ENCODE measurements around the gene SPTLC3.

SPTLC3 gene

DNA sequence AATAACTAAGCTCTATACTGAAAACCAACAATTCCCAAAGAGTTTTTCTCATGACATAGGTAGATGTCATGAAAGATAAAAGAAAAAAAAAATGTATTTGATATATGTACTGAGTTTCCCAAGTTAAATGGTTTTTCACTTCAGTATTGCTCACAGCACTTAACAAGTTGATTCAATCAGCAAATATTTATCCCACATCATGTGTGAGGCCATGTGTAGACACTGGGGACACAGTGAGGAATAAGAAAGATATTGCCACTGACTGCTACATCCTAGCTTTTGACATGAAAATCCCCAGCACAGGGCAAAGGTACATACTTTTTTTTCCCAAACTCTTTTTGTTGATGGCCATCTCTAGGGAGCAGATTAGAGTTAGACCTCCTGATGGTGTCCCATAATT is 25.3 kb downstream of the SPTLC3 start:
- Mint-ChIP-seq H3K27me3 (ENCODE audit: low read depth) (no peaks in the 10 kb centered on the region), H3K4me3 (no peak overlapping the region), H3K27ac (no peak overlapping the region), H3K4me1 (ENCODE audit: low read depth) (peaks cover 2% of the 10 kb centered on the region), H3K36me3 (ENCODE audit: low read depth) (no peaks in the 10 kb centered on the region), H3K9me3 (no peaks in the 10 kb centered on the region)

DNA sequence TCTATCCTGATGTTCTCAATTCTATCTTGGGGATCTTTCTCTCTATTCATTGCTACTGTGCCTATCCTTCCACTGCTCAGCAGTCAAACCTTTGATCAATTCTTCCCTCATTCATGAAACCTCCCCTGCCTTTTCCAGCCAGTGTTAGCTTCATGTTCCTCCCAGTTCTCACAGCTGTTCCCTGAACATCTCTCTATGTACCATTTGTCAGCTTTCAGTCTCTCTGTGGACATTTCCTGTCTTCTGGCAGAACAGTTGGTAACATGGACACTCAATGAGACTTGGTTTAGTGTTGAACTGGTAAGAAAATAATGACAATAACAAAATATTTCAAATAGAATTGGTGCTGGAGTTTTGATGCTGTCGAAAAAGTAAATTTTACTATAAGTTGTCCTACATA is 26.2 kb downstream of the SPTLC3 start:
- H3K4me1 Mint-ChIP-seq (ENCODE audit: low read depth) = peaks cover 2% of the 10 kb centered on the region
- H3K36me3 Mint-ChIP-seq (ENCODE audit: low read depth) = no peaks in the 10 kb centered on the region
- H3K27ac Mint-ChIP-seq = no peak overlapping the region
- no peak overlapping the region for H3K4me3 Mint-ChIP-seq
- H3K27me3 Mint-ChIP-seq (ENCODE audit: low read depth) = no peaks in the 10 kb centered on the region
- no peaks in the 10 kb centered on the region for H3K9me3 Mint-ChIP-seq

DNA sequence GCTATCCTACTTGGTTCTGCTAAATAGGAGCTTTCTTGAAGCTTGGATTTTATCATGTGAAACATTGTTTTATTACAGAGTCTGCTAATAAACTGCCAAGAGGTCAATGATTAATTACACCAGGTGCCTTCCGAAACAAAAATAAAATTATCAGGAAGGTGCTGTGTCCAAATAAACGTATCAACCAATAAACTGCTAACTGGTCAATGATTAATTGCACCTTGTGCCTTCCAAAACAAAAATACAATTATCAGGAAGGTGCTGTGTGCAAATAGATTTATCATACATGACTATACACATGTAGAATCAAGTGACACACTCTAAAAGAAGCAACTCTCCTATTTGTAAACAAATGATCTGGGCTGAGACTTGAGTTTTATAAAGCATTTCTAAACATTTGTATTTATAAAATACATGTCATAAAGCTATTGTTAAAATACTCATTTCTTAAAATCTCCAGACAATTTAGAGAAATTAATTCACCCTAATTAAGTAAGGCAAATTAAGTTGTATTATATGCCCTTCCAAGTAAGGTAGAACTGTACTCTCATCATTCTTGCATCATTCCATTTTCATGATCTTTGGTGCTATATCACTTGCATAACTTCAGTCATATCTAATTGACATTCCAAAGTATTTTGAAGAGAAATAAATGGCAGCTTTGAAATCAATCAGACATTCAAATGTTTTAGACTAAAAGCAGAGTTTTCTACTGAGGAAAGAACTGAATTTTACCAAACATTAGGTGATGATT is 26.8 kb downstream of the SPTLC3 start:
- Mint-ChIP-seq H3K4me3 (no peak overlapping the region), H3K36me3 (ENCODE audit: low read depth) (no peaks in the 10 kb centered on the region), H3K9me3 (no peaks in the 10 kb centered on the region), H3K27me3 (ENCODE audit: low read depth) (no peaks in the 10 kb centered on the region), H3K27ac (no peak overlapping the region), H3K4me1 (ENCODE audit: low read depth) (no peaks in the 10 kb centered on the region)

DNA sequence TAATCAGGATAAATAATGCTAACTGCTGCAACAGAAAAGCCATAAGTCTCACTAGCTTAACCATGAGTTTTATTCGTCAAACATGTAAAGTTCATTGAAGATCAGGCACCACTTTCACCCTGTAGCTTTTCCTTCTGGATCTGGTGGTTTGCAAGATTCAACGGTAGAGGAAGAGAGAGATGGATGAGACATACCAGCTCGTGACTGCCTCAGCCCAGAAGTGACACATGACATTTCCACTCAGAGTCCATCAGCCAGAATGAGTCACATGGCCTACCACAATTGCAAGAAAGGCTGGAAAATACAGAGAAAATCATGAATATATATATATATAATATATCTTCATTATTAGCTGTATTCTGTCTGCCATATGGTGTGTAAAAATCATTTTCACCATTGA is 29.0 kb downstream of the SPTLC3 start:
- H3K4me3 Mint-ChIP-seq = no peak overlapping the region

DNA sequence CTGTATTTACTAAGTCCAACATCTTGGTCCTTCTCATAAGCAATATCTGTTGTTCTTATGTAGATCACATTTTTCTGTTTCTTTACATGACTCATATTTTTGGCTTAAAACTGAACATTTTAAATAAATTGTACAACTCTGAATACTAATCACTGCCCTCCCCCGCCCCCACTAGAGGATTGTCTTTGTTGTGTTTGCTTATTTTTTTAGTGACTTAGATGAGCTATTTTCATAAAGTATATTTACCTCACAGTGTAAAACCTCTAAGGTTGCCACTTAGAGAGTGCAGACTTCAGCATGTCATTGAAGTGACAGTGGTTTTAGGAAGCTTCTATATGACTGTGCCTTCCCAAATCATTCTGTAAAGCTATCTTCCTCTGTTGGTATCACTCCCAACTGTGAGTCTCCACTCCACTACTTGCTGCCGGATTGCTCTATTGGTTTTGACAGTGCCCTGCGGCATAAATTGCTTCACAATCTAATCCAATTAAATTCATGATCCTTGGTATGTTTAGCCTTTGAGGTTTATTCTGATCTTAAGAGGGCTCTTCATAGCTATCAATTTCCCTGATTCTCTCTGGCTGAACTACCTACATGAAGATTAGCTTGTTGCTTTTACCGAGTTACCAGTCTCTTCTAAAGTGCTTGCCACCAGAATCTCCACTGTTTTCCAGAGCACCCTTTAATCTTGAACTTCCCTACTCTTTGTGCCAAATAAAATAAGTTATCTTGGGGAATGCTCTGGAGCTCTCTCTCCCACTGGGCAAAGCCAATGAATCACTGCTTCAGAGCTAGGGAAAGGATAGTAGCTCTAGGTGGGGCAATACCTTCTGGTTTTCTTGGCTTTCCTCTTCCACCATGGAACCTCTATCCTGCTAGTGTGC is 33.0 kb downstream of the SPTLC3 start:
- Mint-ChIP-seq H3K4me1 (ENCODE audit: low read depth) (no peaks in the 10 kb centered on the region), H3K27me3 (ENCODE audit: low read depth) (no peaks in the 10 kb centered on the region), H3K9me3 (no peaks in the 10 kb centered on the region), H3K27ac (no peak overlapping the region), H3K36me3 (ENCODE audit: low read depth) (no peaks in the 10 kb centered on the region), H3K4me3 (no peak overlapping the region)

More for the DNA sequence above, 29.0 kb downstream of the SPTLC3 start:
- H3K36me3 Mint-ChIP-seq (ENCODE audit: low read depth) = no peaks in the 10 kb centered on the region
- no peak overlapping the region for H3K27ac Mint-ChIP-seq
- no peaks in the 10 kb centered on the region for H3K27me3 Mint-ChIP-seq (ENCODE audit: low read depth)
- H3K4me1 Mint-ChIP-seq (ENCODE audit: low read depth) = no peaks in the 10 kb centered on the region
- no peaks in the 10 kb centered on the region for H3K9me3 Mint-ChIP-seq

DNA sequence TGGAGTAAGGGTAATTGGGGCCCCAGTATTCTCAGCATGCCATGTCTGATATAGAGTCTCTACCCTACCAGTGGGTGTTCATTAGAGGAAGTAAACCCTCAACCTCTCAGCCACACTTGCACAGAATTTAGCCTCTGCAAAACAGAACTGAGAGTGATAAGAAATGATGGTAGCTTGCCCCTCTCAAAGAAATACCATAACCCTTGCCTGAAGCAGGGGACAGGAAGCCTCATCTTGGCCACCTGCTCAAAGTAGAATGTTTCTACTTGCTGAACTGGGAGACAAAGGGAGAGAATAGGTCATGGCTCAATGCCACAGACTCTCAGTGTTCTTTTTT is 33.7 kb downstream of the SPTLC3 start:
- Mint-ChIP-seq H3K36me3 (ENCODE audit: low read depth) (no peaks in the 10 kb centered on the region), H3K27ac (no peak overlapping the region), H3K4me1 (ENCODE audit: low read depth) (no peaks in the 10 kb centered on the region), H3K27me3 (ENCODE audit: low read depth) (no peaks in the 10 kb centered on the region), H3K4me3 (no peak overlapping the region), H3K9me3 (no peaks in the 10 kb centered on the region)

DNA sequence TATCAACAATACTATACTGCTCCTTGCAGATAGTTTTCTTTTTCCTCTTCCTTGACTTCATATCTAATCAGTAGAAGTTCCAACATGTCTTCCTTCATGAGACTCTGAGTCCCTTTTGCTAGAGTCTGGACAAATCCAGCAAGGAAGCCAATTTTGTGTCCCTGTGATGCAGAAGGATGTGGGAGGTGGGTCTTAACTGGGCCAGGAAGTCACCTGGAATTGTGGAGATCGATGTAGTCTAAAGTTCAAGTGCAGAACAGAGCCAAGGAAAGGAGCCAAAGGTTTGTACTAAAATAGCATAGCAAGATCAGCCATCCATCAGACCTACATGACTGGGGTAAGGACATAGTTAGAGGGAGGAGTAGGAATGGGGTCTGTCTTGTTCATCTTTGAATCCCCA is 37.6 kb downstream of the SPTLC3 start:
- Mint-ChIP-seq H3K27me3 (ENCODE audit: low read depth) (no peaks in the 10 kb centered on the region), H3K4me1 (ENCODE audit: low read depth) (no peaks in the 10 kb centered on the region), H3K36me3 (ENCODE audit: low read depth) (no peaks in the 10 kb centered on the region), H3K4me3 (no peak overlapping the region), H3K9me3 (no peaks in the 10 kb centered on the region), H3K27ac (no peak overlapping the region)

DNA sequence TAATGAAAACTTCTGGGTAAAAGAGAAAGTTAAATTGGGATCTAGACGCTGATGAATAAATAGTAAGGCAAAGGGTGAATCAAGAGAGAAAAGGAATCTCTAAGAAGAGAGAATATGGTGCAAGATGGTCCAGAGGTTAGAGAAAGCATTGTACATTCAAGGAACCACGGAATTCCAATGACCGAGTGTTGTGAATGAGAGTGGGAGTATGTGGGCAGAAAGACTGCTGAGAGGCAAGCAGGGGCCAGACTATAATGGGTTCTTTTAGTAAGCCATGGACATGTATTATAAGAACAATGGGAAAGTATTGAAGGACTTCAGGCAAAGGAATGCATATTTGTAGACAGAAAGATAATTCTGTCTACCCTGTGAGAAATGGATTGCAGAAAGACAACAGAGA is 45.2 kb downstream of the SPTLC3 start:
- H3K4me1 Mint-ChIP-seq (ENCODE audit: low read depth) = no peaks in the 10 kb centered on the region
- no peaks in the 10 kb centered on the region for H3K36me3 Mint-ChIP-seq (ENCODE audit: low read depth)
- no peaks in the 10 kb centered on the region for H3K9me3 Mint-ChIP-seq
- no peak overlapping the region for H3K4me3 Mint-ChIP-seq
- H3K27me3 Mint-ChIP-seq (ENCODE audit: low read depth) = no peaks in the 10 kb centered on the region
- H3K27ac Mint-ChIP-seq = no peak overlapping the region

DNA sequence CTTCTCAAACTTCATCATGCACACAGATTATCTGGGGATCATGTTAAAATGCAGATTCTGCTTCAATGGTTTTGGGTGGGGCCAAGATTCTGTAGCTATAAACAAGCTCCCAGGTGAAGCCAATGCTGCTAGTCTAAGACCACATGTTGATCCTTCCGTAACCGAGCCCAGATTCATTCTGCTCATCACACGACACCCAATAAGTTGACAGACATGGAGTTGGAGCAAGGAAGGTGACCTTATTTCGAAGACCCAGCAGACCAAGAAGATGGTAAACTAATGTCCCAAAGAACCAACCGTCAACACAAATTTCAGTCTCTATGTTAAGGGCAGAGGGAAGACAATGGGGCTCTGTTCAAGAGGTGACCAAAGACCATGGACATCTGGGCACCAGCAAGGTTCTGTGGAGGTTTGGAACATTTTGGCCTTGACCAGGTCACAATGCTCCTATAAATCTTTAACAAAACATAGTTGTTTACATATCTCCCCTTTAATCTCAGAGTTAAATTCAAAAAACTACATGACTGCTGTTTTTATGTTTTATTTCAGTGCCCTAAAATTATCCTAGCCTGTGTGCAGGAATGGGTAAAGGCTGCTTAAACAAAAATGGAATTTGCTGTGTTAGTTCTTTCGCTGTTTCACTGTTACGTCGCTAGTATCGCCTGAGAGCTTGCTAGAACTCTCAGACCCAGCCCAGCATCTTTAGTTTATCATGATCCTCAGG is 50.1 kb downstream of the SPTLC3 start:
- Mint-ChIP-seq H3K4me1 (ENCODE audit: low read depth) (no peaks in the 10 kb centered on the region), H3K27ac (no peak overlapping the region), H3K27me3 (ENCODE audit: low read depth) (no peaks in the 10 kb centered on the region), H3K4me3 (no peak overlapping the region), H3K9me3 (no peaks in the 10 kb centered on the region), H3K36me3 (ENCODE audit: low read depth) (no peaks in the 10 kb centered on the region)

DNA sequence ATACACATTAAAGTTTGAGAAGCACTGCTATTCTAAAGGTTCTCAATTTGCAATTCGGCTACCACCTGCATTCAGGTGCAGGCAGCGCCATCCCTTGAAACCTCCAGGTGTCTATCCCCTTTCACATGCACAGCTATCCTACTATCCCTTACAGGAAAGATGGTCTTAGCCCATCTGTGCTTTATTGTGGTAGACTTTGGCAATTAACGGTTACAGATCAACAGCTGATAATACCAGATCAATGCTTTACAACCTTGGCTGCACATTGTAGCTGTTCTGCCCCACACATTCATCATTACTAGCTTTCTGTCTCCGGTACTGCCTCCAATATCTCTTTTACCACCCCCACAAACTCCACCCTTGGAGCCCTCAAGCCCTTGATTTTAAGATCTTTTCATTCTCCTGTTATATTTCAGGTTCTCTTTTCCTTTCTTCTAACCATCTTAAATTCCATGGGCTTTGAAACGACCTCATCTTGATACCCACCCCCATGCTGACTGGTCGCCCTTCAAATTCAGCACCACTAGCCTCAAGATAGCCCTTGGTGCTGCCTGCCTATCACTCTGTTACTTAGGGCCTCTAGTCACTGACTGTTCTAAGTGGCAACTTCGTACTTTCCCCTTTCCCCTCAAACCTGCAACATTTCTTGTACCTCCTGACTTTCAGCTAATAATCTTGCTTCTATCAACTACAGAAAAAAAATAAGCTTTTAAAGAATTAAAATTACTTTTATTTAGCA is 50.8 kb downstream of the SPTLC3 start:
- Mint-ChIP-seq H3K9me3 (no peaks in the 10 kb centered on the region), H3K27ac (no peak overlapping the region), H3K4me1 (ENCODE audit: low read depth) (no peaks in the 10 kb centered on the region), H3K4me3 (no peak overlapping the region), H3K27me3 (ENCODE audit: low read depth) (no peaks in the 10 kb centered on the region), H3K36me3 (ENCODE audit: low read depth) (no peaks in the 10 kb centered on the region)

DNA sequence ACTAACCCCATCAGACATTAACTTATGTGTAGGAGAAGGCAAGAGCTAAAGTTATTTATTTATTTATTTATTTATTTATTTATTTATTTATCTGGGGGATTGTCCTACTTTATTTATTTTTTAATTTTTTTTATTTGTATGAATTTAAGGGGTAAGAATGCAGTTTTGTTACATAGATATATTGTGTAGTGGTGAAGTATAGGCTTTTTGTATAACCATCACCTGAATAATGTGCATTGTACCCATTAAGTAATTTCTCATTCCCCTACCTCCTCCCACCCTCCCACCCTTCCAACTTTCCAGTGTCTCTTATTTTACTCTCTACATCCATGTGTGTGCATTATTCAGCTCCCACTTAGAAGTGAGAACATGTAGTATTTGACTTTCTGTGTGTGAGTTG is 51.6 kb downstream of the SPTLC3 start:
- Mint-ChIP-seq H3K27ac (no peak overlapping the region), H3K27me3 (ENCODE audit: low read depth) (no peaks in the 10 kb centered on the region), H3K4me3 (no peak overlapping the region), H3K9me3 (no peaks in the 10 kb centered on the region), H3K36me3 (ENCODE audit: low read depth) (no peaks in the 10 kb centered on the region), H3K4me1 (ENCODE audit: low read depth) (no peaks in the 10 kb centered on the region)

DNA sequence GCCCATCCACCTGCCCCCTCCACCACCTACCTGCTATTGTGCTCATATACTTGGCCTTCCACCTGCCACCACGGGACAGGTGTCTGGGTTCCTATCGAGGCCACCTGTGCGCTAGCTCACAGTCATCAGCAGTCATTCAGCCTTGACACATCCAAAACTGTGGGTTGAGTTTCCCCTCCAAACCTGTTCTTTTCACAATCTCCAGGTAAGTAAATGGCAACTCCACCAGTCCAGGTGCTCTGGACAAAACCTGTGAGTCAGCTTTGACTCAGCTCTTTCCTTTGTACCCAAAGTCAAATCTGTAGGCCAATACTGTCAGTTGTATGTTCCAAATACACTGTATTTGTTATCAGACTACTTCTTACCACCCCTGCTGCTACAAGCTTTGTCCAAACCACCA is 52.6 kb downstream of the SPTLC3 start:
- H3K27me3 Mint-ChIP-seq (ENCODE audit: low read depth) = no peaks in the 10 kb centered on the region
- H3K36me3 Mint-ChIP-seq (ENCODE audit: low read depth) = no peaks in the 10 kb centered on the region
- H3K27ac Mint-ChIP-seq = no peak overlapping the region
- H3K9me3 Mint-ChIP-seq = no peaks in the 10 kb centered on the region
- no peaks in the 10 kb centered on the region for H3K4me1 Mint-ChIP-seq (ENCODE audit: low read depth)
- H3K4me3 Mint-ChIP-seq = no peak overlapping the region

DNA sequence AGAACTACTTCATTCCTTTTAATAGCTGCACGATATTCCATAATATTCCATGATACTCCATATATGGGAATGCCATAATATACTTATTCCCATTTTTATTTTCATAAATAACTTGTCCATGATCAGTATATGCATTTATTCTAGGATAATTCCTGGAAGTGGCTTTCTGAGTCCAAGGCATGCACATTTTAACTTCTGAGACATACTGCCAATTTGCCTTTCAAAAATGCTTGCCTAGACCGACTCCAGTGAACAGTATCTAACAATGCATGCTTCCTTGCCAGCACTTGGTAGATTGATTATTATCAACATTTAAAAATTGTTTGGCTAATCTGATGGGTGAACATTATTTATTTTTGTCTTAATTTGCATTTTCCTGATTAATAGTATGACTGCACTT is 54.0 kb downstream of the SPTLC3 start:
- Mint-ChIP-seq H3K27me3 (ENCODE audit: low read depth) (no peaks in the 10 kb centered on the region), H3K4me3 (no peak overlapping the region), H3K27ac (no peak overlapping the region), H3K36me3 (ENCODE audit: low read depth) (no peaks in the 10 kb centered on the region), H3K9me3 (no peaks in the 10 kb centered on the region), H3K4me1 (ENCODE audit: low read depth) (no peaks in the 10 kb centered on the region)

DNA sequence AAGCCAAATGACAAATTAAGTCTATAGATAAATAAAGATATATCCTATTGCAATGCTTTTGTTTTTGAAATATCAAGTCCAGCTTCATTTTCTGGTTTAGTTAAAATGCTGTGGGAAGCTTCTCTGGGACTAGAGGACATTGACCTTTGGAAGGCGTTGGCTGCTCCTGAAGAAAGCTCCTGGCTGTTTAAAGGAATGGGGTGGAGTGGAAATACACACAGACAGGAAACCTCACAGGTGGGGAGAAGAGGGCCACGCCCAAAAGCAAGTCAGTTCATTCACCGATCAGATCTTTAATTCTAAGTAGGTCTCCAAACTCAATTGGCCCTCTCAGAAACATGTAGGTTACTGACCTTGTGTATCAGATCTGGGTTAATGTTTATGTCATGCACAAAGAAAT is 59.6 kb downstream of the SPTLC3 start:
- Mint-ChIP-seq H3K36me3 (ENCODE audit: low read depth) (no peaks in the 10 kb centered on the region), H3K9me3 (no peaks in the 10 kb centered on the region), H3K27me3 (ENCODE audit: low read depth) (no peaks in the 10 kb centered on the region), H3K4me3 (no peak overlapping the region), H3K27ac (no peak overlapping the region), H3K4me1 (ENCODE audit: low read depth) (no peaks in the 10 kb centered on the region)

Data from T-helper 1 cell treated with Interleukin-12 subunit alpha and Interleukin-12 subunit beta and Interleukin-4 antibody, amounts not matched to agents 30 μg/mL and 1 μg/mL, for 36 hours (primary cell).